ENCODE results near the gene GBF1. TPM values are rescaled to one million over a fixed set of nuclear protein-coding genes. Genes with fewer than 3 reads are reported as not detected.

The GBF1 gene
- polyA plus RNA-seq, 1 of the 3 experiments (the other 2 are of a cell fraction): 12.3 TPM

GRCh38 chr10:102310361-102311024 lies 65.2 kb downstream of the GBF1 start (continued):
- TF ChIP-seq PBX3 (IDR thresholded peaks at IDR 0.05): peak; percentile 78
- TF ChIP-seq MXI1 (IDR thresholded peaks at IDR 0.05; ENCODE audit: low read depth, low read length): no peak
- TF ChIP-seq USF1 (IDR thresholded peaks at IDR 0.05; ENCODE audit: borderline replicate concordance, low read depth): no peak
- TF ChIP-seq GABPA (IDR thresholded peaks at IDR 0.05; ENCODE audit: low read depth): no peak
- 0 out of 2 replicates have a peak, but pooled peaks have one; percentile 7 for TF ChIP-seq MAX (IDR thresholded peaks at IDR 0.05; ENCODE audit: low read depth)
- TF ChIP-seq TEAD4 (IDR thresholded peaks at IDR 0.05; ENCODE audit: borderline replicate concordance, insufficient read depth): peak; percentile 61; the same call in 1 of the 2 replicates
- no peak for TF ChIP-seq IRF3 (IDR thresholded peaks at IDR 0.05; ENCODE audit: low read depth, low read length)

GRCh38 chr10:102311025-102311420 lies 65.7 kb downstream of the GBF1 start:
- WGBS (ENCODE audit: low lambda C conversion rate): 90% methylated on average over 3 of the region's 3 CpGs
- Histone ChIP-seq H2AFZ (ENCODE audit: low read depth) (no peak overlapping the region), H3K36me3 (replicated peaks in 1 of 2; ENCODE audit: control insufficient read depth in 1 of 2, insufficient read depth in 2 of 2, low read length in 1 of 2) (peaks cover 0 to 3% of the 10 kb centered on the region in 2 experiments), H3K79me2 (ENCODE audit: insufficient read depth) (peaks cover 68% of the 10 kb centered on the region), H3K27me3 (ENCODE audit: insufficient read depth) (no peaks in the 10 kb centered on the region), H3K9me3 (no peaks in the 10 kb centered on the region), H3K9ac (no peak overlapping the region), H3K4me3 (ENCODE audit: low read depth in 2 of 2, low read length in 1 of 2) (no peak overlapping the region; a peak in 1 of 4 replicates), H3K4me2 (peak overlapping the region; percentile 56), H3F3A (replicated peaks; ENCODE audit: insufficient read depth) (peaks cover 23% of the 10 kb centered on the region), H4K20me1 (ENCODE audit: insufficient read depth) (0 out of 2 replicates have a peak, but pooled peaks cover 7% of the 10 kb centered on the region), H3K4me1 (ENCODE audit: control insufficient read depth in 1 of 2, insufficient read depth in 2 of 2, low read depth in 1 of 2, low read length in 1 of 2) (peaks cover 12 to 32% of the 10 kb centered on the region in 2 experiments), H3K9me2 (no peaks in the 10 kb centered on the region), H3K27ac (ENCODE audit: low read depth in 2 of 2, low read length in 1 of 2) (peak overlapping the region; percentile 65 to 69; a peak in 3 of 4 replicates)
- TF ChIP-seq TEAD4 (IDR thresholded peaks at IDR 0.05; ENCODE audit: borderline replicate concordance, insufficient read depth) (peak; percentile 5; the same call in 1 of the 2 replicates), EZH2phosphoT487 (IDR thresholded peaks at IDR 0.05; ENCODE audit: borderline replicate concordance, low read depth) (no peak)
- no peak for DNase-seq
- ChIA-PET CTCF (interaction anchor here (2.2 to 3.3 kb wide), 2 partner anchors 13 to 81 kb away, joined by 6 to 15 read pairs; no protein-coding TSS in a partner anchor), POLR2A (no interaction called here)

GRCh38 chr10:102312683-102313082 lies 67.4 kb downstream of the GBF1 start:
- H3K9me3 ChIP-seq: no peaks in the 10 kb centered on the region
- CTCF ChIA-PET: interaction anchor here (0.7 to 3.3 kb wide), 6 partner anchors 36 to 143 kb away, joined by 3 to 15 read pairs (median 6); no protein-coding TSS in a partner anchor
- no peak for DNase-seq
- no peak overlapping the region for H2AFZ ChIP-seq (ENCODE audit: low read depth)
- 60% methylated on average over 1 of the region's 1 CpG for WGBS (ENCODE audit: low lambda C conversion rate)
- H3K36me3 ChIP-seq (replicated peaks in 1 of 2; ENCODE audit: control insufficient read depth in 1 of 2, insufficient read depth in 2 of 2, low read length in 1 of 2): peaks cover 0 to 7% of the 10 kb centered on the region in 2 experiments
- 0 out of 2 replicates have a peak, but pooled peaks cover 7% of the 10 kb centered on the region for H4K20me1 ChIP-seq (ENCODE audit: insufficient read depth)
- H3K27me3 ChIP-seq (ENCODE audit: insufficient read depth): no peaks in the 10 kb centered on the region
- peaks cover 69% of the 10 kb centered on the region; the same call in 1 of the 2 replicates for H3K79me2 ChIP-seq (ENCODE audit: insufficient read depth)
- peak overlapping the region; percentile 12 to 29; a peak in 3 of 4 replicates for H3K27ac ChIP-seq (ENCODE audit: low read depth in 2 of 2, low read length in 1 of 2)
- H3K9me2 ChIP-seq: no peaks in the 10 kb centered on the region
- H3K4me1 ChIP-seq (ENCODE audit: control insufficient read depth in 1 of 2, insufficient read depth in 2 of 2, low read depth in 1 of 2, low read length in 1 of 2): peaks cover 12 to 32% of the 10 kb centered on the region in 2 experiments
- POLR2A ChIA-PET: interaction anchor here (1.4 kb wide), 1 partner anchor 67 kb away, joined by 4 read pairs; the partner anchor contains the start of gene GBF1
- no peak overlapping the region for H3K4me3 ChIP-seq (ENCODE audit: low read depth in 2 of 2, low read length in 1 of 2)
- H3K4me2 ChIP-seq: 0 out of 2 replicates have a peak overlapping the region, but pooled peaks have one; percentile 22
- H3F3A ChIP-seq (replicated peaks; ENCODE audit: insufficient read depth): peaks cover 23% of the 10 kb centered on the region
- H3K9ac ChIP-seq: no peak overlapping the region
- TF ChIP-seq MEF2A (IDR thresholded peaks at IDR 0.05; ENCODE audit: borderline replicate concordance, low read depth) (no peak), EP300 (IDR thresholded peaks at IDR 0.05; ENCODE audit: borderline replicate concordance in 1 of 2, low read depth in 1 of 2, low read length in 1 of 2) (no peak), RAD21 (IDR thresholded peaks at IDR 0.05; ENCODE audit: low read length) (no peak), ELF1 (IDR thresholded peaks at IDR 0.05) (no peak), GABPA (IDR thresholded peaks at IDR 0.05; ENCODE audit: low read depth) (no peak), ZBTB33 (IDR thresholded peaks at IDR 0.05; ENCODE audit: borderline replicate concordance, low read depth) (no peak), RXRA (IDR thresholded peaks at IDR 0.05; ENCODE audit: borderline replicate concordance, low read depth) (no peak), EZH2phosphoT487 (IDR thresholded peaks at IDR 0.05; ENCODE audit: borderline replicate concordance, low read depth) (no peak), NFIC (IDR thresholded peaks at IDR 0.05; ENCODE audit: borderline replicate concordance) (no peak), YY1 (IDR thresholded peaks at IDR 0.05; ENCODE audit: low read depth) (no peak), USF1 (IDR thresholded peaks at IDR 0.05; ENCODE audit: borderline replicate concordance, low read depth) (no peak), FOSL2 (IDR thresholded peaks at IDR 0.05; ENCODE audit: borderline replicate concordance, low read depth) (peak; percentile 27; the same call in 1 of the 2 replicates)
